Activated naive CD4-positive, alpha-beta T cell treated with anti-CD3 and anti-CD28 coated beads, Interleukin-2, amount 10 ng/mL, durations not matched to agents 7 days and 5 days (primary cell): ENCODE data around the gene PRCP.
"Not testable (repeated sequence)": the region's sequence is repeated elsewhere in the genome, so short reads cannot be mapped to it uniquely, and the experiment has no call there.

ENCODE experiments used
- CTCF ChIA-PET: fragments of 350-600 bp; sonication (Branson Sonifier 250); formaldehyde crosslinking; loops from one replicate; lab custom pipeline; 2021; ENCODE audit warnings: antibody characterized with exemption; lab: Charles Lee
- DNase-seq: peaks from one replicate; pipeline ENCODE4 v3.0.0-alpha.2; 2020
- H3K27ac Mint-ChIP-seq: one replicate; pipeline ENCODE4 v1.8.0; 2021; ENCODE audit warnings: mild to moderate bottlenecking, moderate library complexity, mixed read lengths
- H3K27me3 Mint-ChIP-seq: one replicate; pipeline ENCODE4 v1.8.0; 2021; ENCODE audit warnings: mild to moderate bottlenecking, mixed read lengths
- H3K36me3 Mint-ChIP-seq: one replicate; pipeline ENCODE4 v1.8.0; 2021; ENCODE audit warnings: mixed read lengths
- H3K4me1 Mint-ChIP-seq: one replicate; pipeline ENCODE4 v1.8.0; 2021; ENCODE audit warnings: mixed read lengths
- H3K4me3 Mint-ChIP-seq: one replicate; pipeline ENCODE4 v1.8.0; 2021; ENCODE audit warnings: mild to moderate bottlenecking, moderate library complexity, mixed read lengths
- H3K9me3 Mint-ChIP-seq: one replicate; pipeline ENCODE4 v1.8.0; 2021; ENCODE audit warnings: mixed read lengths

PRCP gene

GRCh38 chr11:82857145-82857544, 43.1 kb downstream of the PRCP start:
- CTCF ChIA-PET = interaction anchor here (0.6 kb wide), 1 partner anchor 10 kb away, joined by 3 read pairs; no protein-coding TSS in a partner anchor

GRCh38 chr11:82855616-82856015, 44.6 kb downstream of the PRCP start:
- Mint-ChIP-seq H3K27ac (no peak overlapping the region), H3K9me3 (no peaks in the 10 kb centered on the region), H3K4me3 (no peak overlapping the region), H3K4me1 (peaks cover 7% of the 10 kb centered on the region), H3K36me3 (peaks cover 2% of the 10 kb centered on the region), H3K27me3 (no peaks in the 10 kb centered on the region)
- CTCF ChIA-PET = interaction anchor here (1.1 kb wide), 1 partner anchor 11 kb away, joined by 4 read pairs; no protein-coding TSS in a partner anchor
- DNase-seq = no peak

More at GRCh38 chr11:82857145-82857544, 43.1 kb downstream of the PRCP start:
- Mint-ChIP-seq H3K4me1 (peaks cover 7% of the 10 kb centered on the region), H3K36me3 (peaks cover 2% of the 10 kb centered on the region), H3K4me3 (no peak overlapping the region), H3K9me3 (no peaks in the 10 kb centered on the region), H3K27ac (no peak overlapping the region), H3K27me3 (no peaks in the 10 kb centered on the region)
- no peak for DNase-seq

- CTCF ChIA-PET = interaction anchor here (1.3 kb wide), 1 partner anchor 137 kb away, joined by 4 read pairs; no protein-coding TSS in a partner anchor
- not testable (repeated sequence) for H3K9me3 Mint-ChIP-seq, DNase-seq, H3K4me3 Mint-ChIP-seq, H3K36me3 Mint-ChIP-seq, H3K27me3 Mint-ChIP-seq, H3K4me1 Mint-ChIP-seq, H3K27ac Mint-ChIP-seq
Measured at GRCh38 chr11:82854916-82855315, 45.3 kb downstream of the PRCP start.

- H3K9me3 Mint-ChIP-seq = no peaks in the 10 kb centered on the region
- H3K27me3 Mint-ChIP-seq = no peaks in the 10 kb centered on the region
- no peak overlapping the region for H3K27ac Mint-ChIP-seq
- CTCF ChIA-PET = interaction anchor here (1.3 kb wide), 1 partner anchor 136 kb away, joined by 4 read pairs; no protein-coding TSS in a partner anchor
- no peak for DNase-seq
- H3K4me3 Mint-ChIP-seq = no peak overlapping the region
- H3K36me3 Mint-ChIP-seq = peaks cover 3% of the 10 kb centered on the region
- peaks cover 7% of the 10 kb centered on the region for H3K4me1 Mint-ChIP-seq
Measured at GRCh38 chr11:82854242-82854641, 46.0 kb downstream of the PRCP start.

- Mint-ChIP-seq H3K9me3 (no peaks in the 10 kb centered on the region), H3K27ac (no peak overlapping the region), H3K4me3 (no peak overlapping the region), H3K36me3 (peaks cover 5% of the 10 kb centered on the region), H3K27me3 (no peaks in the 10 kb centered on the region), H3K4me1 (peaks cover under 1% of the 10 kb centered on the region)
- CTCF ChIA-PET = no interaction called here
- DNase-seq = no peak
Measured at GRCh38 chr11:82848829-82849228, 51.4 kb downstream of the PRCP start.

GRCh38 chr11:82845356-82846353, 54.6 kb downstream of the PRCP start:
- Mint-ChIP-seq H3K27me3 (no peaks in the 10 kb centered on the region), H3K36me3 (peaks cover 5% of the 10 kb centered on the region), H3K9me3 (no peaks in the 10 kb centered on the region), H3K4me3 (no peak overlapping the region), H3K4me1 (no peaks in the 10 kb centered on the region), H3K27ac (no peak overlapping the region)
- no peak for DNase-seq
- CTCF ChIA-PET = no interaction called here

- no peak overlapping the region for H3K27ac Mint-ChIP-seq
- no peak for DNase-seq
- no peaks in the 10 kb centered on the region for H3K9me3 Mint-ChIP-seq
- peaks cover 2% of the 10 kb centered on the region for H3K36me3 Mint-ChIP-seq
- no peaks in the 10 kb centered on the region for H3K4me1 Mint-ChIP-seq
- no peaks in the 10 kb centered on the region for H3K27me3 Mint-ChIP-seq
- CTCF ChIA-PET = interaction anchor here (0.7 to 1.9 kb wide), 3 partner anchors 24 to 142 kb away, joined by 4 to 5 read pairs (median 4); no protein-coding TSS in a partner anchor
- H3K4me3 Mint-ChIP-seq = no peak overlapping the region
Measured at GRCh38 chr11:82843057-82843795, 57.0 kb downstream of the PRCP start.

- H3K27me3 Mint-ChIP-seq = no peaks in the 10 kb centered on the region
- H3K9me3 Mint-ChIP-seq = no peaks in the 10 kb centered on the region
- no peaks in the 10 kb centered on the region for H3K4me1 Mint-ChIP-seq
- H3K36me3 Mint-ChIP-seq = peaks cover 6% of the 10 kb centered on the region
- H3K4me3 Mint-ChIP-seq = no peak overlapping the region
- no peak overlapping the region for H3K27ac Mint-ChIP-seq
- DNase-seq = no peak
- CTCF ChIA-PET = interaction anchor here (0.9 kb wide), 1 partner anchor 25 kb away, joined by 4 read pairs; no protein-coding TSS in a partner anchor
Measured at GRCh38 chr11:82842019-82842418, 58.2 kb downstream of the PRCP start.

GRCh38 chr11:82837650-82838049, 62.6 kb downstream of the PRCP start:
- CTCF ChIA-PET = interaction anchor here (0.6 to 1.2 kb wide), 2 partner anchors 11 to 117 kb away, joined by 3 read pairs; no protein-coding TSS in a partner anchor

GRCh38 chr11:82832983-82833382, 67.2 kb downstream of the PRCP start:
- no peak for DNase-seq
- H3K27me3 Mint-ChIP-seq = no peaks in the 10 kb centered on the region
- H3K9me3 Mint-ChIP-seq = no peaks in the 10 kb centered on the region
- CTCF ChIA-PET = no interaction called here
- H3K27ac Mint-ChIP-seq = no peak overlapping the region
- H3K4me1 Mint-ChIP-seq = no peaks in the 10 kb centered on the region
- peaks cover 14% of the 10 kb centered on the region for H3K36me3 Mint-ChIP-seq
- no peak overlapping the region for H3K4me3 Mint-ChIP-seq

More at GRCh38 chr11:82837650-82838049, 62.6 kb downstream of the PRCP start:
- Mint-ChIP-seq H3K9me3 (no peaks in the 10 kb centered on the region), H3K4me1 (no peaks in the 10 kb centered on the region), H3K27me3 (no peaks in the 10 kb centered on the region), H3K4me3 (no peak overlapping the region), H3K36me3 (peaks cover 17% of the 10 kb centered on the region), H3K27ac (no peak overlapping the region)
- no peak for DNase-seq

GRCh38 chr11:82831364-82831763, 68.9 kb downstream of the PRCP start:
- H3K9me3 Mint-ChIP-seq = no peaks in the 10 kb centered on the region
- H3K4me3 Mint-ChIP-seq = no peak overlapping the region
- H3K27me3 Mint-ChIP-seq = no peaks in the 10 kb centered on the region
- no peaks in the 10 kb centered on the region for H3K4me1 Mint-ChIP-seq
- H3K27ac Mint-ChIP-seq = no peak overlapping the region
- CTCF ChIA-PET = no interaction called here
- DNase-seq = no peak
- H3K36me3 Mint-ChIP-seq = peaks cover 11% of the 10 kb centered on the region

- Mint-ChIP-seq H3K36me3 (peaks cover 11% of the 10 kb centered on the region), H3K4me1 (no peaks in the 10 kb centered on the region)
- CTCF ChIA-PET = no interaction called here
Measured at GRCh38 chr11:82830746-82831145, 69.5 kb downstream of the PRCP start.

GRCh38 chr11:82829101-82829500, 71.1 kb downstream of the PRCP start:
- H3K4me3 Mint-ChIP-seq = no peak overlapping the region
- peaks cover 7% of the 10 kb centered on the region for H3K36me3 Mint-ChIP-seq
- DNase-seq = no peak
- no peaks in the 10 kb centered on the region for H3K4me1 Mint-ChIP-seq
- no peaks in the 10 kb centered on the region for H3K9me3 Mint-ChIP-seq
- CTCF ChIA-PET = no interaction called here
- no peaks in the 10 kb centered on the region for H3K27me3 Mint-ChIP-seq
- H3K27ac Mint-ChIP-seq = no peak overlapping the region

More at GRCh38 chr11:82830746-82831145, 69.5 kb downstream of the PRCP start:
- Mint-ChIP-seq H3K27me3 (no peaks in the 10 kb centered on the region), H3K4me3 (no peak overlapping the region), H3K9me3 (no peaks in the 10 kb centered on the region), H3K27ac (no peak overlapping the region)
- DNase-seq = no peak

- Mint-ChIP-seq H3K27me3 (no peaks in the 10 kb centered on the region), H3K27ac (no peak overlapping the region), H3K4me3 (no peak overlapping the region), H3K36me3 (peaks cover 7% of the 10 kb centered on the region), H3K9me3 (no peaks in the 10 kb centered on the region), H3K4me1 (no peaks in the 10 kb centered on the region)
- no peak for DNase-seq
- CTCF ChIA-PET = no interaction called here
Measured at GRCh38 chr11:82828472-82828871, 71.8 kb downstream of the PRCP start.
